ENCODE measurements around the gene PLPP4.

DNA sequence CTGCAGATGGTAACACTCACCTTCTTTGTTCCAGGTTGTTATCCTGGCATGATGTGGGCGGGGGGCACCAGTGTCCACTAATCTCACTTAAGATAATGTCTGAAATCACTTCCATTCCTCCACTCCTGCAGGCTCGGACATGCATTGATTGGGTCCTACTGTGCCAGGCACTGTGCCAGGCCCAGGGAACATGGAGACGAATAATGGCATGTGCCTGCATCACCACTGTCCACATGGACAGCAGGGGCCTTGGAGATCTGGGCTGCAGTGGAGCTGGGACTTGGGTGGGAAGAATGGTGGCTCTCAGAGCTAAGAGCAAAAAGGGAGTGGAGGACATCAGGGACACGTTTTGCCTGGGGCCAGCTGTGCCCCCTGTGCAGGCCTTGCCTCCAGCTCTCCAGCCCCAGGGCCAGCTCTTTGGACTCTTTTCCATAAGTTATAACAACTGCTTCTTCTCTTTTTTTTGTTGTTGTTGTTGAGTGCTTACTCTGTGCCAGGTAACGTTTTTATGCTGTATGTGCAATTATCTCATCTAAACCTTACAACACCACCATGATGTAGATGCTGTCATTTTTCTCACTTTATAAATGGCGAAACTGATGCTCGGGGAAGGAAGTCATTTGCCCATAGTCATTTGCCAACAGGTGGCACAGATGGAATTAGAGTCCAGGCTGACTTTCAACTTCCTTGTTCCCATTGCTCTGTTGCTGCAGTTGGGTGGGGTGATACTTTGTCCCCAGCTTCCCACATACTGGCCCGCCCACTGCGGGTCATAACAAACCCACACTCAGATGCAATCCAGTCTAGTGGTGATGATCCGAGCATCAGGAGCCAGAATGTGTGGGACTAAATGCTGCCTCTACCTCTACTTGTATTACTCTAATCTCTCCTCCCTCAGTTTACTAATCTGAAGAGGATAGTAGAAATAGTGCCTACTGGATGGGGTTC is 19.1 kb downstream of the PLPP4 start:
- TF ChIP-seq, protein P1, sequence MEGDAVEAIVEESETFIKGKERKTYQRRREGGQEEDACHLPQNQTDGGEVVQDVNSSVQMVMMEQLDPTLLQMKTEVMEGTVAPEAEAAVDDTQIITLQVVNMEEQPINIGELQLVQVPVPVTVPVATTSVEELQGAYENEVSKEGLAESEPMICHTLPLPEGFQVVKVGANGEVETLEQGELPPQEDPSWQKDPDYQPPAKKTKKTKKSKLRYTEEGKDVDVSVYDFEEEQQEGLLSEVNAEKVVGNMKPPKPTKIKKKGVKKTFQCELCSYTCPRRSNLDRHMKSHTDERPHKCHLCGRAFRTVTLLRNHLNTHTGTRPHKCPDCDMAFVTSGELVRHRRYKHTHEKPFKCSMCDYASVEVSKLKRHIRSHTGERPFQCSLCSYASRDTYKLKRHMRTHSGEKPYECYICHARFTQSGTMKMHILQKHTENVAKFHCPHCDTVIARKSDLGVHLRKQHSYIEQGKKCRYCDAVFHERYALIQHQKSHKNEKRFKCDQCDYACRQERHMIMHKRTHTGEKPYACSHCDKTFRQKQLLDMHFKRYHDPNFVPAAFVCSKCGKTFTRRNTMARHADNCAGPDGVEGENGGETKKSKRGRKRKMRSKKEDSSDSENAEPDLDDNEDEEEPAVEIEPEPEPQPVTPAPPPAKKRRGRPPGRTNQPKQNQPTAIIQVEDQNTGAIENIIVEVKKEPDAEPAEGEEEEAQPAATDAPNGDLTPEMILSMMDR (IDR thresholded peaks at IDR 0.05), result no peak
- TF ChIP-seq EP300 (IDR thresholded peaks at IDR 0.05) (no peak), POLR2A (IDR thresholded peaks at IDR 0.05) (no peak)

Data from ovary (tissue), 3 donors.